DND-41 (cell line): Measurements from ENCODE around the gene POU2F3.

Source experiments
- ATAC-seq: fragments of 200-7000 bp; cut with Tn5 transposase; 3 replicates; pipeline ENCODE4 v1.9.1; 2021; ENCODE audit warnings: low read depth; ENCODE audit not compliant: insufficient read depth
- DNase-seq: peaks from one replicate; pipeline ENCODE4 v3.0.0-alpha.2; 2020
- H2AFZ ChIP-seq: 2 replicates; pipeline ENCODE4 v1.6.0; 2012; ENCODE audit warnings: low read depth, low read length
- H3K27ac ChIP-seq: 2 replicates; pipeline ENCODE4 v1.5.1; 2012; ENCODE audit warnings: low read length, inconsistent platforms
- H3K27me3 ChIP-seq: fragments of 200-600 bp; sonication (generic); 2 replicates; pipeline ENCODE4 v1.6.0; 2012; ENCODE audit warnings: low read length, mild to moderate bottlenecking, inconsistent platforms; ENCODE audit not compliant: insufficient read depth, poor library complexity
- H3K36me3 ChIP-seq: 2 replicates; pipeline ENCODE4 v1.5.1; 2012; ENCODE audit warnings: low read length, inconsistent platforms; ENCODE audit not compliant: insufficient read depth
- H3K4me1 ChIP-seq: 2 replicates; pipeline ENCODE4 v1.5.1; 2012; ENCODE audit warnings: mild to moderate bottlenecking, low read length; ENCODE audit not compliant: insufficient read depth
- H3K4me2 ChIP-seq: 2 replicates; pipeline ENCODE4 v1.6.0; 2012; ENCODE audit warnings: mild to moderate bottlenecking, moderate library complexity, low read length, inconsistent platforms; ENCODE audit not compliant: insufficient read depth
- H3K4me3 ChIP-seq, 2 experiments: fragments of 200-600 bp in 1 of 2; shearing (Covaris generic) in 1 of 2; 2 replicates each; pipeline ENCODE4 v1.5.1; 2012 to 2016; ENCODE audit warnings: inconsistent platforms in 2 of 2, low read length in 2 of 2, mild to moderate bottlenecking in 2 of 2, low read depth in 1 of 2, moderate library complexity in 1 of 2
- H3K79me2 ChIP-seq: 2 replicates; pipeline ENCODE4 v1.6.0; 2012; ENCODE audit warnings: low read length, inconsistent platforms; ENCODE audit not compliant: insufficient read depth
- H3K9ac ChIP-seq: 2 replicates; pipeline ENCODE4 v1.6.0; 2012; ENCODE audit warnings: low read depth, mild to moderate bottlenecking, inconsistent platforms, low read length, moderate library complexity
- H3K9me3 ChIP-seq: 2 replicates; pipeline ENCODE4 v1.5.1; 2012; ENCODE audit warnings: low read length, moderate library complexity, mild to moderate bottlenecking, inconsistent platforms; ENCODE audit not compliant: insufficient read depth, severe bottlenecking
- H4K20me1 ChIP-seq: 2 replicates; pipeline ENCODE4 v1.6.0; 2012; ENCODE audit warnings: low read length; ENCODE audit not compliant: insufficient read depth
- EZH2 ChIP-seq: IDR thresholded peaks from 3 replicates; pipeline ENCODE4 v1.6.1; 2012; ENCODE audit warnings: borderline replicate concordance, low read depth, mild to moderate bottlenecking, moderate library complexity, low read length, inconsistent platforms; ENCODE audit not compliant: severe bottlenecking
- TF ChIP-seq, protein P1 (sequence below): IDR thresholded peaks from 2 replicates; pipeline ENCODE4 v1.5.1; 2012; ENCODE audit warnings: borderline replicate concordance, low read length, moderate library complexity, mild to moderate bottlenecking; ENCODE audit not compliant: poor library complexity, severe bottlenecking; ENCODE audit errors: extremely low read depth

The POU2F3 gene

DNA sequence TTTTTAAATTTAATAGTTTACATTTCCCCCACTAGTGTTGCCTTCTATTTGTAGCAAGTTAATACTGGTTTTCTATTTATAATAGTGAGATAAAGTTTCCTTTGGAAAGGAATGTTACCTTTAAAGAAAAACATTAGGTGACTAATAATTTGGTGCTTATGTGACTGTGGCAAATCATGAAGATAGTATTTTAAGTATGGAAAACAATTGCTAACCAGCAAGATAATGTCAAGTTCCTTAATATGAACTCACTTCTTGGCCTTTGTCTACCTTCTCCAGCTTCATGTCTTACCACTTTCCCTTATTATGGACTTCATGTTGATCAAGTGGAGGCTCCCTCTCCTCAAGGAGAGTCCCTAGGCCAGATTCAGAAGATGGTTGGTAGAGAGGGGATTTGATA is 123.5 kb downstream of the POU2F3 start:
- ATAC-seq (no peak), DNase-seq (no peak)
- Histone ChIP-seq H3K27me3 (peaks cover 37% of the 10 kb centered on the region), H3K27ac (no peak overlapping the region), H3K9ac (no peak overlapping the region), H2AFZ (no peak overlapping the region), H3K4me2 (no peak overlapping the region), H3K36me3 (no peaks in the 10 kb centered on the region), H3K9me3 (no peaks in the 10 kb centered on the region), H4K20me1 (0 out of 2 replicates have a peak, but pooled peaks cover 2% of the 10 kb centered on the region), H3K4me3 (no peak overlapping the region), H3K79me2 (no peaks in the 10 kb centered on the region), H3K4me1 (no peaks in the 10 kb centered on the region)
- TF ChIP-seq, protein P1, sequence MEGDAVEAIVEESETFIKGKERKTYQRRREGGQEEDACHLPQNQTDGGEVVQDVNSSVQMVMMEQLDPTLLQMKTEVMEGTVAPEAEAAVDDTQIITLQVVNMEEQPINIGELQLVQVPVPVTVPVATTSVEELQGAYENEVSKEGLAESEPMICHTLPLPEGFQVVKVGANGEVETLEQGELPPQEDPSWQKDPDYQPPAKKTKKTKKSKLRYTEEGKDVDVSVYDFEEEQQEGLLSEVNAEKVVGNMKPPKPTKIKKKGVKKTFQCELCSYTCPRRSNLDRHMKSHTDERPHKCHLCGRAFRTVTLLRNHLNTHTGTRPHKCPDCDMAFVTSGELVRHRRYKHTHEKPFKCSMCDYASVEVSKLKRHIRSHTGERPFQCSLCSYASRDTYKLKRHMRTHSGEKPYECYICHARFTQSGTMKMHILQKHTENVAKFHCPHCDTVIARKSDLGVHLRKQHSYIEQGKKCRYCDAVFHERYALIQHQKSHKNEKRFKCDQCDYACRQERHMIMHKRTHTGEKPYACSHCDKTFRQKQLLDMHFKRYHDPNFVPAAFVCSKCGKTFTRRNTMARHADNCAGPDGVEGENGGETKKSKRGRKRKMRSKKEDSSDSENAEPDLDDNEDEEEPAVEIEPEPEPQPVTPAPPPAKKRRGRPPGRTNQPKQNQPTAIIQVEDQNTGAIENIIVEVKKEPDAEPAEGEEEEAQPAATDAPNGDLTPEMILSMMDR = no peak
- no peak for TF ChIP-seq EZH2

DNA sequence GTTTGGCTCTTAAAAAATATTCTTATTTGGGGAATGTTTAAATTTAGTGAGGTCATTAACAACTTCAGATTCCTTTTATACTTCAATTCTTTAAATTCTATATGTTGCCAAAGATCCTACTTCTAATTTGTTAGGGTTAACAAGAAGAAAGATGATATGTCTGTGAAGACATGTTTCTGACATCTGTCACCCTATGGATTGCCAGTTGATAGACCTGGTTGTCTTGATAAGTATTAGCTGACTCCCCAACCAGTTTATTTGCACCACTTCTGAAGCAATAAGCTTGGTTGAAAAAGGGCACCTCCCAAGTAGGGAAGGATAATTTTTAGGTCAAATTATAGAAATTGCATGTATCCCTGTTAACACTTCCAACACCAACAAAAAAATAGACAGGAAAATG is 125.6 kb downstream of the POU2F3 start:
- no peak overlapping the region for H2AFZ ChIP-seq
- no peak for TF ChIP-seq EZH2
- TF ChIP-seq, protein P1 = no peak
- H3K4me2 ChIP-seq = no peak overlapping the region
- no peaks in the 10 kb centered on the region for H3K9me3 ChIP-seq
- no peak for ATAC-seq
- H3K9ac ChIP-seq = no peak overlapping the region
- DNase-seq = no peak
- no peaks in the 10 kb centered on the region for H4K20me1 ChIP-seq
- no peaks in the 10 kb centered on the region for H3K36me3 ChIP-seq
- no peak overlapping the region for H3K4me3 ChIP-seq
- H3K27me3 ChIP-seq = peaks cover 34% of the 10 kb centered on the region
- no peak overlapping the region for H3K27ac ChIP-seq
- H3K79me2 ChIP-seq = no peaks in the 10 kb centered on the region
- no peaks in the 10 kb centered on the region for H3K4me1 ChIP-seq
